ENCODE data around the gene SH3RF3.

Gene SH3RF3

GRCh38 chr2:109493176-109493935, 364.4 kb downstream of the SH3RF3 start:
- H3K4me3 ChIP-seq (ENCODE audit: low read depth, low read length): no peak overlapping the region
- TF ChIP-seq CTCF (IDR thresholded peaks at IDR 0.05; ENCODE audit: low read depth, low read length, missing control alignments): no peak
- no peak for DNase-seq (ENCODE audit: low read depth)

DNA sequence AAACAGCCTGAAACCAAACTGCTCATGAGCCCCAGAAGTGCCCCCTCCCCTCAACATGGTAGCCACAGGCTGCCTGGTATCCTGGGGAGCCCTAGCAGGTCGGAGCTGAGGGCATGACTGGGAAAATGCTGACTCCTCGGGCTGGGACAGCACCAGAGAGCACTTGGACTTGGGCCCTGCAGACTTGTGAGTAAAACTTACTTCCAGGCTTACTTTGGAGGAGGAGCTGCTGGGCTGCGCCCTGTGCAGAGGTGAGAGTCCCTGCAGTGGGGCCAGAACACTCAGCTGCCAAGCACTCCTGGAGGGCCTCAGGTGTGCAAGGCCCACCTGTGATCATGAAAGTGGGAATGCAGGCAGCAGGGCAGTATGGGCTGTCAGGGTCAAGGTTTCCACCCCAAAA, 365.3 kb downstream of the SH3RF3 start:
- H3K4me3 ChIP-seq (ENCODE audit: low read depth, low read length): no peak overlapping the region
- TF ChIP-seq CTCF (IDR thresholded peaks at IDR 0.05; ENCODE audit: low read depth, low read length, missing control alignments): no peak
- DNase-seq (ENCODE audit: low read depth): no peak

DNA sequence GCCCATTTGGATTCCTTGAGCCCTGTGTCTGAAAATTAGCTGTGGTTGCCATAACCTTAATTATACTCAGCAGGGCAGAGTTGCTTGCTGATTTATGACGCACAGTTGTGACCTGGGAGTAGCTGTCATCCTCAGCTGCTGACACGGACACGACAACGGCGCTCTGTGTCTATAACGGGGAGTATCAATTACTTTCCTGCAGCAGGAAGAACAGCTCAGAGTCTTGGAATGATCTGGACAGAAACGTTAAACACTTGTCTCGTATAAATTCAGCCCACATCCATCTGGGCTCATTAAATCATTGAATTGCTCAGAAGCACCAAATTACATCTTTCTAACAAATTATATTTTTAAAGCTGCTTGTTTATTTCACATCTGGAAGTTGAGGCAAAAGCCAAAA, 368.5 kb downstream of the SH3RF3 start:
- DNase-seq (ENCODE audit: low read depth): no peak
- no peak overlapping the region for H3K4me3 ChIP-seq (ENCODE audit: low read depth, low read length)
- no peak for TF ChIP-seq CTCF (IDR thresholded peaks at IDR 0.05; ENCODE audit: low read depth, low read length, missing control alignments)

DNA sequence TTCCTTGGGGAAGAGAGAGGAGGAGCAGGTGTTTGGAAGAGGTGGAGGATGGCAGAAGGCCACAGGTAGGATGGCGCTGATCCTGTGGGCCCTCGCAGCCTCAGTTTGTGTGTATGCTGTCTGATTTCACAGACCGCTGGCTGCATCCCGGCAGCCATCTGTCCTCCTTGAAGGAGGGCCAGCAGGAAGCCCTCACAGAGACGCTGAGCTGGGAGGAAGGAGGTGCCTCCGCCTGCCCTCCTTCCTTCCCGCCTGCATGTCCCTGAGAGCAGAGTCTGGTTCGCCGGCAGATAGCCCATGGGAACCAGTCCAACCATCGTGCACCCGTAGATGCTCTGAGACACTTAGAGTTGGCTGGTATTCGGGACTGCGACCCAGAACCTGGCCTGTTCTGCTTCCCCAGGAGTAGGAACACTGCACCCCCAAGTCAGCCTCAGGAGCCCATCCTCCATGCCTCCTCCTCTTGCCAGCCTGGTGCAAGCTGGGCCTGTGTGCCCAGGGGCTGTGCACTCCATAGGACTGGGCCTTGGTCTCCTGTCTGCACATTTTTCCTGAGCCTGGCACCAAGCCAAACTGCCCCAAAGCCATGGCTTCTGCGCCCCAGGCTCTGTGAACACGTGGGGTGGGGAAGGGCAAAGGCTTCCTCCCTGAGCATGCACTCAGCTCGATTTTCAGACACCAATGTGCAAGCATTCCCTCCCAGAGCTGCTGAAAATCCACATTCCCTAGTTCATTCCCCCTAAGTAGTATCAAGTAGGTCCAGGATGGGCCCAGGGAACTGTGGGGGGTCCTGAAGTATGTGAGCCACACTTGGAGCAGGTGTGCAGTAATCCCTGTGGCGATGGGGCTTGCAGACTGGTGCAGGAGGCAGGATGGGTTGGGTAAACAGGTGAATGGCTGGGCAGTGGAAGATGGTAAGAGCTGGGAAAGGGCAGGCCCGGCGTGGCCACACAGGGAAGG, 369.2 kb downstream of the SH3RF3 start:
- no peak overlapping the region for H3K4me3 ChIP-seq (ENCODE audit: low read depth, low read length)
- TF ChIP-seq CTCF (IDR thresholded peaks at IDR 0.05; ENCODE audit: low read depth, low read length, missing control alignments): no peak
- DNase-seq (ENCODE audit: low read depth): no peak

GRCh38 chr2:109498906-109499305, 369.9 kb downstream of the SH3RF3 start:
- DNase-seq (ENCODE audit: low read depth): no peak
- no peak for TF ChIP-seq CTCF (IDR thresholded peaks at IDR 0.05; ENCODE audit: low read depth, low read length, missing control alignments)

GRCh38 chr2:109499566-109499965, 370.6 kb downstream of the SH3RF3 start:
- no peak for DNase-seq (ENCODE audit: low read depth)
- TF ChIP-seq CTCF (IDR thresholded peaks at IDR 0.05; ENCODE audit: low read depth, low read length, missing control alignments): no peak
- no peak overlapping the region for H3K4me3 ChIP-seq (ENCODE audit: low read depth, low read length)

More at GRCh38 chr2:109498906-109499305, 369.9 kb downstream of the SH3RF3 start:
- no peak overlapping the region for H3K4me3 ChIP-seq (ENCODE audit: low read depth, low read length)
